BJ (cell line): ENCODE measurements around the gene BICD2. TPM values are rescaled to one million over a fixed set of nuclear protein-coding genes. Genes with fewer than 3 reads are reported as not detected.

Source experiments
- CTCF ChIA-PET: fragments of 350-600 bp; formaldehyde crosslinking; extraction: SDS; loops from one replicate; lab custom pipeline; 2021; ENCODE audit warnings: antibody characterized with exemption, inconsistent platforms; lab: Yijun Ruan, JAX
- POLR2A ChIA-PET: fragments of 300-600 bp; sonication (Branson Sonifier 250); formaldehyde crosslinking; extraction: SDS; loops from one replicate; lab custom pipeline; 2021; ENCODE audit warnings: antibody characterized with exemption; lab: Charles Lee
- DNase-seq: peaks from one replicate; pipeline ENCODE4 v3.0.0-alpha.2; 2011; ENCODE audit warnings: low read depth
- H3K27me3 ChIP-seq: 2 replicates; pipeline ENCODE4 v1.6.0; 2011; ENCODE audit warnings: low read length; ENCODE audit not compliant: control insufficient read depth, insufficient read depth
- H3K36me3 ChIP-seq: 2 replicates; pipeline ENCODE4 v1.5.1; 2011; ENCODE audit warnings: low read length; ENCODE audit not compliant: control insufficient read depth, insufficient read depth
- H3K4me3 ChIP-seq: 2 replicates; pipeline ENCODE4 v1.5.1; 2011; ENCODE audit warnings: low read depth, mild to moderate bottlenecking, control low read depth, low read length
- CTCF ChIP-seq: IDR thresholded peaks from 2 replicates; pipeline ENCODE4 v1.5.1; 2011; ENCODE audit warnings: low read depth, mild to moderate bottlenecking, control low read depth, inconsistent platforms, low read length, moderate library complexity; ENCODE audit not compliant: insufficient read depth
- polyA plus RNA-seq: library from polyadenylated mRNA; depleted of rRNA; stranded (reverse); fragments of >200 nt; gene quantifications from 2 replicates; pipeline ENCODE4 v1.2.3, GENCODE V29; 2011

The BICD2 gene
- polyA plus RNA-seq, 1 experiment: 11.6 TPM

GRCh38 chr9:92712767-92713166, 51.9 kb downstream of the BICD2 start:
- no peak for TF ChIP-seq CTCF
- H3K4me3 ChIP-seq: no peak overlapping the region
- H3K36me3 ChIP-seq: peaks cover 17% of the 10 kb centered on the region
- DNase-seq: no peak
- POLR2A ChIA-PET: no interaction called here
- CTCF ChIA-PET: interaction anchor here (8.2 kb wide), 1 partner anchor 79 kb away, joined by 86 read pairs; no protein-coding TSS in a partner anchor
- H3K27me3 ChIP-seq: no peaks in the 10 kb centered on the region

GRCh38 chr9:92711844-92712243, 52.8 kb downstream of the BICD2 start:
- no peak for DNase-seq
- POLR2A ChIA-PET: no interaction called here

GRCh38 chr9:92711146-92711545, 53.5 kb downstream of the BICD2 start:
- no peak for DNase-seq
- ChIA-PET POLR2A (no interaction called here), CTCF (no interaction called here)
- Histone ChIP-seq H3K4me3 (no peak overlapping the region), H3K36me3 (peaks cover 16% of the 10 kb centered on the region), H3K27me3 (no peaks in the 10 kb centered on the region)
- TF ChIP-seq CTCF: no peak

More at GRCh38 chr9:92711844-92712243, 52.8 kb downstream of the BICD2 start:
- no peak overlapping the region for H3K4me3 ChIP-seq
- TF ChIP-seq CTCF: no peak
- CTCF ChIA-PET: no interaction called here
- no peaks in the 10 kb centered on the region for H3K27me3 ChIP-seq
- H3K36me3 ChIP-seq: peaks cover 15% of the 10 kb centered on the region

GRCh38 chr9:92710368-92710767, 54.3 kb downstream of the BICD2 start:
- no peaks in the 10 kb centered on the region for H3K27me3 ChIP-seq
- H3K36me3 ChIP-seq: peaks cover 13% of the 10 kb centered on the region
- CTCF ChIA-PET: no interaction called here
- H3K4me3 ChIP-seq: no peak overlapping the region
- no peak for TF ChIP-seq CTCF
- DNase-seq: no peak
- POLR2A ChIA-PET: no interaction called here

- TF ChIP-seq CTCF: no peak
- ChIA-PET POLR2A (no interaction called here), CTCF (no interaction called here)
These were observed 54.7 kb downstream of the BICD2 start for GRCh38 chr9:92709954-92710353.

More at GRCh38 chr9:92709954-92710353, 54.7 kb downstream of the BICD2 start:
- Histone ChIP-seq H3K27me3 (no peaks in the 10 kb centered on the region), H3K4me3 (no peak overlapping the region), H3K36me3 (peaks cover 10% of the 10 kb centered on the region)
- DNase-seq: no peak
